Measurements from ENCODE around the gene SARS1. TPM values are rescaled to one million over a fixed set of nuclear protein-coding genes. Genes with fewer than 3 reads are reported as not detected.

Gene SARS1
- total RNA-seq, 2 donors from 2014 or later = 413 to 456 TPM

DNA sequence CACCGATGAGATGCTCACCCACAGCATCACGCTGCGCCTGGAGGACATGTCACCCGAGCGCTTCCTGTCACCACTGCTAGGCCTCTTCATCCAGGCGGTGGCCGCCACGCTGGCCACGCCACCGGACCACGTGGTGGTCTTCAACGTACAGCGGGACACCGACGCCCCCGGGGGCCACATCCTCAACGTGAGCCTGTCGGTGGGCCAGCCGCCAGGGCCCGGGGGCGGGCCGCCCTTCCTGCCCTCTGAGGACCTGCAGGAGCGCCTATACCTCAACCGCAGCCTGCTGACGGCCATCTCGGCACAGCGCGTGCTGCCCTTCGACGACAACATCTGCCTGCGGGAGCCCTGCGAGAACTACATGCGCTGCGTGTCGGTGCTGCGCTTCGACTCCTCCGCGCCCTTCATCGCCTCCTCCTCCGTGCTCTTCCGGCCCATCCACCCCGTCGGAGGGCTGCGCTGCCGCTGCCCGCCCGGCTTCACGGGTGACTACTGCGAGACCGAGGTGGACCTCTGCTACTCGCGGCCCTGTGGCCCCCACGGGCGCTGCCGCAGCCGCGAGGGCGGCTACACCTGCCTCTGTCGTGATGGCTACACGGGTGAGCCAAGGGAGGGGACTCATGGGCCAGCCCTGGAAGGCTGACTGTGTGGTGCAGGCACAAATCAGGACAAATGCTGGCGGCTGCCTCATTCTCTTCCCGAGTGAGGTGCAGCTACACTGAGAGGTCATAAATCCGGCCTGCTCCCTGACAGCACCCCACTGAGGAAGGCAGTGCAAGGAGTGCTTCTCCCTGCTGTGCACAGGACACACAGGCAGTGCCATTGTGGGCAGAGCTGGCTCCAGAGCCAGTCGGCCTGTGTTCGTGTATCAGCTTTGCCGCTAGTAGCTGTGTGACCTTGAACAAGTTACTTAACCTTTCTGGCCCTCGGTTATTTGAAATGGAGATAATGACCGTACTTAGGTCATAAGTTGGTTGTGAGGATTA is 45.1 kb downstream of the SARS1 start:
- Mint-ChIP-seq H3K27ac (no peak overlapping the region), H3K9me3 (no peaks in the 10 kb centered on the region), H3K27me3 (ENCODE audit: low read depth) (no peaks in the 10 kb centered on the region), H3K4me1 (ENCODE audit: low read depth) (no peaks in the 10 kb centered on the region), H3K4me3 (no peak overlapping the region), H3K36me3 (ENCODE audit: insufficient read depth in 2 of 2) (no peaks in the 10 kb centered on the region)
- ATAC-seq (replicated peaks in 1 of 2) = no peak
- DNase-seq = no peak

DNA sequence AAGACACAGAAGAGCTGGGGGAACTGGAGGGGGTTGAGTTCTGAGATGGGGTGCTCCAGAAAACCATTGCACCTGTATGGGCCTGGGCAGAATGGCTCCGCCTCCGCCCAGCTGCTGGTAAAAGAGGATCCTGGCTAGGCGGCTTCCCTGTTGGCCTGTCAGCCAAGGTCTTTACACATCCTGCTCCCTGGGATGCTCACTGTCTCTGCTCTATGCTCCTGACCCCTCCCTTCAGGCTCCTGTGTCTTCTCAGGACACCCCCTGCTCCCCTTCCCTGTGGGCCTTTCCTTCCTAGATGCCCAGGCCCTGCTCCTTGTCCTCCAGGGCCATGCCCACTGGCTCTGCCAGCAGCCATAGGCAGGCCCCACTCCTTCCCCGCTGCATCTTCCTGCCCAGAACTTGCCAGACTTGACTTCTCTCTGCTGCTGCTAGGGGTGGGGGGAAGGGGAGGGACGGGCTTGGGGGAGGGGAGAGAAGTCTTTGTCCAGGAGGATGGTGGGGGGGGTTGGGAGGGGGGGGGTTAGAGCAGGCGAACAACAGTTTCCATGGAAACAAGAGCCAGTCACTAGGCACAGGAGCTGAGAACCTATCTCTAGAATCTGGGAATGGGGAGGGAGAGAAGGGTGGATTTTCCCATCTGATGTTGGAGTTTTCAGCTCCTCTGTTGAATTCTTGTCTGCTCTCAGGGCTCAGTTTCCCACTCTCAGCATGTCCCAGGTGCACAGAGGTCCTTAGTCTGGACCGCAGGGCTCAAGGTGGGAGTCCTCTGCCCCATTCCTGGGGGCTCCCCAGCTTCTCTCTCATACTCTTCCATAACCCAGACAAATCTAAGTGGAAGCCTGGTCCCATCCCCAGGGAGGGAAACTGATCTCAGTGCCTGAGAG is 46.2 kb downstream of the SARS1 start:
- no peaks in the 10 kb centered on the region for H3K9me3 Mint-ChIP-seq
- DNase-seq = no peak
- H3K27ac Mint-ChIP-seq = no peak overlapping the region
- H3K4me1 Mint-ChIP-seq (ENCODE audit: low read depth) = no peaks in the 10 kb centered on the region
- ATAC-seq (replicated peaks in 1 of 2) = no peak
- H3K4me3 Mint-ChIP-seq = no peak overlapping the region
- H3K36me3 Mint-ChIP-seq (ENCODE audit: insufficient read depth in 2 of 2) = no peaks in the 10 kb centered on the region
- H3K27me3 Mint-ChIP-seq (ENCODE audit: low read depth) = no peaks in the 10 kb centered on the region

DNA sequence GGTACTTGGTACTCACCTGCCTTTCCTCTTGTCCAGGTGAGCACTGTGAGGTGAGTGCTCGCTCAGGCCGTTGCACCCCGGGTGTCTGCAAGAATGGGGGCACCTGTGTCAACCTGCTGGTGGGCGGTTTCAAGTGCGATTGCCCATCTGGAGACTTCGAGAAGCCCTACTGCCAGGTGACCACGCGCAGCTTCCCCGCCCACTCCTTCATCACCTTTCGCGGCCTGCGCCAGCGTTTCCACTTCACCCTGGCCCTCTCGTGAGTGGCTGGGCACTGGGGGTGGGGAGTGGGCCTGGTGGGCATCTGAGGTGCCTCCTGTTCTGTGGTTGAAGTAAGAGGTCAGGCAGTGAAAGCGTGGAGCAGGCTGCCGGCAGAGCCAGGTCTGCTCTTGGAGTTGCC is 47.3 kb downstream of the SARS1 start:
- no peaks in the 10 kb centered on the region for H3K36me3 Mint-ChIP-seq (ENCODE audit: insufficient read depth in 2 of 2)
- DNase-seq (no peak), ATAC-seq (replicated peaks in 1 of 2) (no peak)
- H3K4me1 Mint-ChIP-seq (ENCODE audit: low read depth) = no peaks in the 10 kb centered on the region
- no peaks in the 10 kb centered on the region for H3K9me3 Mint-ChIP-seq
- no peaks in the 10 kb centered on the region for H3K27me3 Mint-ChIP-seq (ENCODE audit: low read depth)
- no peak overlapping the region for H3K27ac Mint-ChIP-seq
- H3K4me3 Mint-ChIP-seq = no peak overlapping the region

DNA sequence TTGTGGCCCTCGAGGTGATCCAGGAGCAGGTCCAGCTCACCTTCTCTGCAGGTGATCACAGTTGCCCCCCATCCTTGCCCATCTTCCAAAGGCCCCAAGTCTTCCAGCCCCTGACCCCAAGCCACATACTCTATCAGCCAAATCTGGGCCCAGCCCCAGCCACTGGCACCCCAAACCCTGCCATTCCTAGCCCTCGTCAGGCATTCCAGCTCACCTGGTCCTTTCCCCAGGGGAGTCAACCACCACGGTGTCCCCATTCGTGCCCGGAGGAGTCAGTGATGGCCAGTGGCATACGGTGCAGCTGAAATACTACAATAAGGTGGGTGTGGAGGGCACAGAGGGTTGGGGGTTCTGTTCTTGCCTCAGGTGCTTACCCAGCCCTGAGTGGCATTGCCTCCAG is 47.9 kb downstream of the SARS1 start:
- no peak for DNase-seq
- Mint-ChIP-seq H3K4me1 (ENCODE audit: low read depth) (no peaks in the 10 kb centered on the region), H3K9me3 (no peaks in the 10 kb centered on the region), H3K4me3 (no peak overlapping the region), H3K27me3 (ENCODE audit: low read depth) (no peaks in the 10 kb centered on the region), H3K27ac (no peak overlapping the region), H3K36me3 (ENCODE audit: insufficient read depth in 2 of 2) (no peaks in the 10 kb centered on the region)
- no peak for ATAC-seq (replicated peaks in 1 of 2)

DNA sequence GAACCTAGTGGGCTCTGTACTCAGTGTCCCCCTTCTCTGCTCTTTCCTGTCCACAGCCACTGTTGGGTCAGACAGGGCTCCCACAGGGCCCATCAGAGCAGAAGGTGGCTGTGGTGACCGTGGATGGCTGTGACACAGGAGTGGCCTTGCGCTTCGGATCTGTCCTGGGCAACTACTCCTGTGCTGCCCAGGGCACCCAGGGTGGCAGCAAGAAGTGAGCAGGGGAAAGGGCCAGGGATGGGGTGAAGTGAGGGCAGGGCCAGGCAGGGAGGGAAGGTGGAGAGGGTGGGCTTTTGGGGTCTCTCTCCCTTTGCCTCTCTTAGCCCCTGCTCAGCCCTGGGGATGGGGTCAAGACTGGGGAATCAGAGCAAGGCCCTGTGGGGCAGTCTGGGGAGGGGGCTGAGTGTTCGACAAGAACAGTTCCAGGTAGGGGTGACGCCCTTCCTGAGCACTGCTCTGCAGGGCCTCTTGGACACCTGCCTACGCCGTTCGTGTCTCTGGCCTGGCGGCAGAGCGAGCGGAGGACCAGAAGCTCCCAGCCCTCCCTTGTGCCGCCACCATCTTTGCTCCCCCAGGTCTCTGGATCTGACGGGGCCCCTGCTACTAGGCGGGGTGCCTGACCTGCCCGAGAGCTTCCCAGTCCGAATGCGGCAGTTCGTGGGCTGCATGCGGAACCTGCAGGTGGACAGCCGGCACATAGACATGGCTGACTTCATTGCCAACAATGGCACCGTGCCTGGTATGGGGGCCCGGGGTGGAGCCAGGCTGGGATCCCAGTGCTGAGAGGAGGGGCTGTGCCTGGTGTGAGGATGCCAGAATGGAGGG is 48.7 kb downstream of the SARS1 start:
- DNase-seq (no peak), ATAC-seq (replicated peaks in 1 of 2) (no peak)
- no peaks in the 10 kb centered on the region for H3K9me3 Mint-ChIP-seq
- H3K27ac Mint-ChIP-seq = no peak overlapping the region
- H3K36me3 Mint-ChIP-seq (ENCODE audit: insufficient read depth in 2 of 2) = no peaks in the 10 kb centered on the region
- no peak overlapping the region for H3K4me3 Mint-ChIP-seq
- no peaks in the 10 kb centered on the region for H3K4me1 Mint-ChIP-seq (ENCODE audit: low read depth)
- H3K27me3 Mint-ChIP-seq (ENCODE audit: low read depth) = no peaks in the 10 kb centered on the region

DNA sequence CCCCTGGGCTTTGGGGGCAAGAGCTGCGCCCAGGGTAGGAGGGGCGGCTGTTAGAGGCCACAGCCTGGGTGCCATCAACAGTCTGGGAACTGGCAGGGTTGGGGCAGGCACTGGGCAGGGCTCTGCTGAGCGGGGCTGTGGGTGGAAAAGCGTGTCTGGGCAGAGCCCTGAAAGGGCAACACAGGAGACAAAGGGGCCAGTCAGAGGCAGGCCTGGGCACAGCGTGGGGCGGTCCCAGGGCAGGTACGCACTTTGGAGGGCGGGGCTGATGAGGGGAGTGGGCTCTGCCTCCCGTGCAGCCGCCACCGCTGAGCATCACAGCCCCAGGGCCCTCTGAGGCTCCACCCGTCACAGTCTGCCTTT is 49.5 kb downstream of the SARS1 start:
- Mint-ChIP-seq H3K36me3 (ENCODE audit: insufficient read depth in 2 of 2) (no peaks in the 10 kb centered on the region), H3K27ac (no peak overlapping the region), H3K9me3 (no peaks in the 10 kb centered on the region), H3K27me3 (ENCODE audit: low read depth) (no peaks in the 10 kb centered on the region), H3K4me1 (ENCODE audit: low read depth) (no peaks in the 10 kb centered on the region), H3K4me3 (no peak overlapping the region)
- DNase-seq (no peak), ATAC-seq (replicated peaks in 1 of 2) (peak; percentile 30)

DNA sequence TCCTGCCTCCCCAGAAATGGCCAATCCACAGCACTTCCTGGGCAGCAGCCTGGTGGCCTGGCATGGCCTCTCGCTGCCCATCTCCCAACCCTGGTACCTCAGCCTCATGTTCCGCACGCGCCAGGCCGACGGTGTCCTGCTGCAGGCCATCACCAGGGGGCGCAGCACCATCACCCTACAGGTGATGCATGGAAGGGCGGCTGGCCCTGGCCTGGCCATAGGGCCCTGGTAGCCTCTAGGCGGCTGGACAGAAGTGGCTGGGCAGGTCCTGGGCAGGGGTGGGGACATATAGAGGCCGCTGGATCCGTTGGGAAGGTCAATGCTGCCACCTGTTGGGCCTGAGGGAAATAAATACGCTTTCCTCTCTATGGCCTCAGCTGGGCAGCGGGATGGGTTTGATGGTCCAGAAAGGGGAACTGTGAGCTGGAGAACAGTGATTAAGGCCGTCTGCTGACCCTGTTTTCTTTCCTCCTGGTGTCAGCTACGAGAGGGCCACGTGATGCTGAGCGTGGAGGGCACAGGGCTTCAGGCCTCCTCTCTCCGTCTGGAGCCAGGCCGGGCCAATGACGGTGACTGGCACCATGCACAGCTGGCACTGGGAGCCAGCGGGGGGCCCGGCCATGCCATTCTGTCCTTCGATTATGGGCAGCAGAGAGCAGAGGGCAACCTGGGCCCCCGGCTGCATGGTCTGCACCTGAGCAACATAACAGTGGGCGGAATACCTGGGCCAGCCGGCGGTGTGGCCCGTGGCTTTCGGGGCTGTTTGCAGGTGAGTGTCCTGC is 50.1 kb downstream of the SARS1 start:
- H3K9me3 Mint-ChIP-seq = no peaks in the 10 kb centered on the region
- no peaks in the 10 kb centered on the region for H3K27me3 Mint-ChIP-seq (ENCODE audit: low read depth)
- no peaks in the 10 kb centered on the region for H3K36me3 Mint-ChIP-seq (ENCODE audit: insufficient read depth in 2 of 2)
- H3K27ac Mint-ChIP-seq = no peak overlapping the region
- ATAC-seq (replicated peaks in 1 of 2) = peak; percentile 96 to 97
- H3K4me3 Mint-ChIP-seq = no peak overlapping the region
- DNase-seq = peak; percentile 87 to 88
- no peaks in the 10 kb centered on the region for H3K4me1 Mint-ChIP-seq (ENCODE audit: low read depth)

DNA sequence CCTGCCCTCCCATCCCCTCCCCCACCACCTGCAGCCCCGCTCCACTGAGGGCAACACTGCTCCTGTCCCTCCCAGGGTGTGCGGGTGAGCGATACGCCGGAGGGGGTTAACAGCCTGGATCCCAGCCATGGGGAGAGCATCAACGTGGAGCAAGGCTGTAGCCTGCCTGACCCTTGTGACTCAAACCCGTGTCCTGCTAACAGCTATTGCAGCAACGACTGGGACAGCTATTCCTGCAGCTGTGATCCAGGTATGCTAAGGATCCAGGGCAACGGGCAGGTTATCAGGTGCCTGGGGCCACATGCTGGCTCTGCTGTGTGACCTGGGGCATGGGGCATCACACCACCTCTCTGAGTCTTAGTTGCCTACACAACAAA is 50.6 kb downstream of the SARS1 start:
- Mint-ChIP-seq H3K27me3 (ENCODE audit: low read depth) (no peaks in the 10 kb centered on the region), H3K27ac (no peak overlapping the region), H3K4me3 (no peak overlapping the region), H3K36me3 (ENCODE audit: insufficient read depth in 2 of 2) (no peaks in the 10 kb centered on the region), H3K9me3 (no peaks in the 10 kb centered on the region), H3K4me1 (ENCODE audit: low read depth) (no peaks in the 10 kb centered on the region)
- DNase-seq = no peak
- ATAC-seq (replicated peaks in 1 of 2) = no peak

DNA sequence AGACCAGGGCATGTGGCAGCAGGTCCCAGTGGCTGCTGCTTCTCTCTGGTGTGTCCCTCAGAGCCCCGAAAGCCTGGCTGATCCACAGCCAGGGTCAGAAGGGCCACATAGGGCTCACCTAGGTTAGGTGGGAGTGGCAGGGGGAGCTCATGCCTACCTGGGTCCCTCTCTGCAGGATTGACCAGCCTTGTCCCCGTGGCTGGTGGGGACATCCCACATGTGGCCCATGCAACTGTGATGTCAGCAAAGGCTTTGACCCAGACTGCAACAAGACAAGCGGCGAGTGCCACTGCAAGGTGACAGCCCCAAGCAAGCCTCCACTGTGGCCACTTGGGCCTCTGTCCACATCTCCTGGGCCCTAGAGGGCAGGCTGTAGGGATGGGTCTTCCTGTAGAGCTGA is 51.3 kb downstream of the SARS1 start:
- ATAC-seq (replicated peaks in 1 of 2) (no peak), DNase-seq (no peak)
- Mint-ChIP-seq H3K4me1 (ENCODE audit: low read depth) (no peaks in the 10 kb centered on the region), H3K4me3 (no peak overlapping the region), H3K27ac (no peak overlapping the region), H3K9me3 (no peaks in the 10 kb centered on the region), H3K27me3 (ENCODE audit: low read depth) (no peaks in the 10 kb centered on the region), H3K36me3 (ENCODE audit: insufficient read depth in 2 of 2) (no peaks in the 10 kb centered on the region)

DNA sequence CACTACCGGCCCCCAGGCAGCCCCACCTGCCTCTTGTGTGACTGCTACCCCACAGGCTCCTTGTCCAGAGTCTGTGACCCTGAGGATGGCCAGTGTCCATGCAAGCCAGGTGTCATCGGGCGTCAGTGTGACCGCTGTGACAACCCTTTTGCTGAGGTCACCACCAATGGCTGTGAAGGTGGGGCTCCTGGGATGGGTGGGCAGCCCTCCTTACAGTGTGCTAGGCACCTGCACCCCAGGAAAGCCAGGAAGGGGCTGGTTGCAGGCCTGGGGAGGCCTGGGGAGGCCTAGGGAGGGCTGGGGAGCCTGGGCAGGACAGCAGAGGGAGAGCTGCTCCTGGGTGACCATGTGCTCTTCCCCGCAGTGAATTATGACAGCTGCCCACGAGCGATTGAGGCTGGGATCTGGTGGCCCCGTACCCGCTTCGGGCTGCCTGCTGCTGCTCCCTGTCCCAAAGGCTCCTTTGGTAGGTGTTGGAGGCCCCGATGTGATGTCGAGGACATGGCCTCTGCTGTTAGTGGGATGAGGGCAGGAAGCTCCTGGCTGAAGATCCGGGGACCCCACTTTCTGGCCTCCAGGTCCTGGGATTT is 52.1 kb downstream of the SARS1 start:
- H3K9me3 Mint-ChIP-seq = no peaks in the 10 kb centered on the region
- H3K27ac Mint-ChIP-seq = no peak overlapping the region
- no peaks in the 10 kb centered on the region for H3K27me3 Mint-ChIP-seq (ENCODE audit: low read depth)

DNA sequence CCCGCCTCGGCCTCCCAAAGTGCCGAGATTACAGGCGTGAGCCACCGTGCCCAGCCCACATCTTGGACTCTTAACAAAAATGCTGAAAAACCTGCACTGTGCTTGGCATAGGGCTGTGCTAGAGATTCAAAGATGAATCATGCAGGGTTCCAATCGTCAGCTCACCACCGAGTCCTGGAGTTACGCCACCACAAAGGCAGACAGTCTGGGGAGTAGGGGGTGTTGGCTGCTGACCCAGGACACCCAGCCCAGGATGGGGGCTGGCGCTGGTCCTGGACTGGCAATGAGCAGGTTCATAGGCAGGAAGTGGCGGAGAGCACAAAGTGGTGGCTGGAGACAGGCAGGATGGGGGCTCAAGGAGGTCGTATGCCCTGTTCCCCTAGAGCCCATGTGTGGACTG is 53.2 kb downstream of the SARS1 start:
- Mint-ChIP-seq H3K4me1 (ENCODE audit: low read depth) (no peaks in the 10 kb centered on the region), H3K9me3 (no peaks in the 10 kb centered on the region), H3K4me3 (no peak overlapping the region), H3K27me3 (ENCODE audit: low read depth) (no peaks in the 10 kb centered on the region), H3K27ac (no peak overlapping the region), H3K36me3 (ENCODE audit: insufficient read depth in 2 of 2) (no peaks in the 10 kb centered on the region)
- ATAC-seq (replicated peaks in 1 of 2) = no peak
- no peak for DNase-seq

More for the DNA sequence above, 52.1 kb downstream of the SARS1 start:
- Mint-ChIP-seq H3K36me3 (ENCODE audit: insufficient read depth in 2 of 2) (no peaks in the 10 kb centered on the region), H3K4me1 (ENCODE audit: low read depth) (no peaks in the 10 kb centered on the region), H3K4me3 (no peak overlapping the region)
- no peak for DNase-seq
- no peak for ATAC-seq (replicated peaks in 1 of 2)

DNA sequence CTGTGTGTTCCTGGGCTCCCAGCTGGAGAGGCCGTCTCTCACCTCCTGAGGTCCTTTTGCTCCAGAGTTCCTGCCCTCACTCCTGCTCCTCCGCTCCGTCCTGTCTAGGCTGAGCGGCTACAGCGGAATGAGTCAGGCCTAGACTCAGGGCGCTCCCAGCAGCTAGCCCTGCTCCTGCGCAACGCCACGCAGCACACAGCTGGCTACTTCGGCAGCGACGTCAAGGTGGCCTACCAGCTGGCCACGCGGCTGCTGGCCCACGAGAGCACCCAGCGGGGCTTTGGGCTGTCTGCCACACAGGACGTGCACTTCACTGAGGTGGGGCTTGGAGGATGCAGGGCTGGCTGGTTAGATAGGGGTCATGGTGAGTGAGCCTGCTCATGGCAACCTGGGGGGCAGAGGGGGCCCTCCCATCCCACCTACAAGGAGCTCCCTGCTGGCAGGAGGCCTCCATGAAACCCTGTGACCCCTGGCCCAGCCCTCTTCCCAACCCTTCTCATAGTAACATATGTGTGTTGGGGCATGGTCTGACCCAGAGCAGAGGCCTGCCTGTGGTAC is 54.1 kb downstream of the SARS1 start:
- no peaks in the 10 kb centered on the region for H3K27me3 Mint-ChIP-seq (ENCODE audit: low read depth)
- ATAC-seq (replicated peaks in 1 of 2) = no peak
- DNase-seq = no peak
- H3K27ac Mint-ChIP-seq = no peak overlapping the region
- no peak overlapping the region for H3K4me3 Mint-ChIP-seq
- no peaks in the 10 kb centered on the region for H3K36me3 Mint-ChIP-seq (ENCODE audit: insufficient read depth in 2 of 2)
- no peaks in the 10 kb centered on the region for H3K4me1 Mint-ChIP-seq (ENCODE audit: low read depth)
- H3K9me3 Mint-ChIP-seq = no peaks in the 10 kb centered on the region
